Measurements from ENCODE around the gene HLA-DRA.
"Not testable (repeated sequence)": the region's sequence is repeated elsewhere in the genome, so short reads cannot be mapped to it uniquely, and the experiment has no call there.

DNA sequence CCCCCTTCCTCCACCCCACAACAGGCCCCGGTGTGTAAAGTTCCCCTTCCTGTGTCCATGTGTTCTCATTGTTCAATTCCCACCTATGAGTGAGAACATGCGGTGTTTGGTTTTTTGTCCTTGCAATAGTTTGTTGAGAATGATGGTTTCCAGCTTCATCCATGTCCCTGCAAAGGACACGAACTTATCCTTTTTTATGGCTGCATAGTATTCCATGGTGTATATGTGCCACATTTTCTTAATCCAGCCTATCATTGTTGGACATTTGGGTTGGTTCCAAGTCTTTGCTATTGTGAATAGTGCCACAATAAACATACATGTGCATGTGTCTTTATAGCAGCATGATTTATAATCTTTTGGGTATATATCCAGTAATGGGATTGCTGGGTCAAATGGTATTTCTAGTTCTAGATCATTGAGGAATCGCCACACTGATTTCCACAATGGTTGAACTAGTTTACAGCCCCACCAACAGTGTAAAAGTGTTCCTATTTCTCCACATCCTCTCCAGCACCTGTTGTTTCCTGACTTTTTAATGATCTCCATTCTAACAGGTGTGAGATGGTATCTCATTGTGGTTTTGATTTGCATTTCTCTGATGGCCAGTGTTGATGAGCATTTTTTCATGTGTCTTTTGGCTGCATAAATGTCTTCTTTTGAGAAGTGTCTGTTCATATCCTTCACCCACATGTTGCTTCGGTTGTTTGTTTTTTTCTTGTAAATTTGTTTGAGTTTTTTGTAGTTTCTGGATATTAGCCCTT lies 28.2 kb downstream of the HLA-DRA start:
- TF ChIP-seq, protein P1, sequence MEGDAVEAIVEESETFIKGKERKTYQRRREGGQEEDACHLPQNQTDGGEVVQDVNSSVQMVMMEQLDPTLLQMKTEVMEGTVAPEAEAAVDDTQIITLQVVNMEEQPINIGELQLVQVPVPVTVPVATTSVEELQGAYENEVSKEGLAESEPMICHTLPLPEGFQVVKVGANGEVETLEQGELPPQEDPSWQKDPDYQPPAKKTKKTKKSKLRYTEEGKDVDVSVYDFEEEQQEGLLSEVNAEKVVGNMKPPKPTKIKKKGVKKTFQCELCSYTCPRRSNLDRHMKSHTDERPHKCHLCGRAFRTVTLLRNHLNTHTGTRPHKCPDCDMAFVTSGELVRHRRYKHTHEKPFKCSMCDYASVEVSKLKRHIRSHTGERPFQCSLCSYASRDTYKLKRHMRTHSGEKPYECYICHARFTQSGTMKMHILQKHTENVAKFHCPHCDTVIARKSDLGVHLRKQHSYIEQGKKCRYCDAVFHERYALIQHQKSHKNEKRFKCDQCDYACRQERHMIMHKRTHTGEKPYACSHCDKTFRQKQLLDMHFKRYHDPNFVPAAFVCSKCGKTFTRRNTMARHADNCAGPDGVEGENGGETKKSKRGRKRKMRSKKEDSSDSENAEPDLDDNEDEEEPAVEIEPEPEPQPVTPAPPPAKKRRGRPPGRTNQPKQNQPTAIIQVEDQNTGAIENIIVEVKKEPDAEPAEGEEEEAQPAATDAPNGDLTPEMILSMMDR (IDR thresholded peaks at IDR 0.05): not testable (repeated sequence)
- TF ChIP-seq EZH2 (IDR thresholded peaks at IDR 0.05; ENCODE audit: borderline replicate concordance, insufficient read depth, low read depth, low read length, poor library complexity, severe bottlenecking): not testable (repeated sequence)
